T47D (cell line): Measurements from ENCODE around the gene CCDC3.
A peak's percentile ranks its signal among the peaks of the same experiment; 100 is the strongest.
"Not testable (repeated sequence)": the region's sequence is repeated elsewhere in the genome, so short reads cannot be mapped to it uniquely, and the experiment has no call there.

Experiments
- DNase-seq, 2 experiments: peaks; one replicate each; pipeline versions ENCODE4 v3.0.0 to v3.0.0-alpha.2; 2011 to 2012; ENCODE audit warnings: low read depth in 1 of 2, low spot score in 1 of 2
- JUND ChIP-seq: IDR thresholded peaks from 2 replicates; pipeline ENCODE4 v1.6.1; 2012; ENCODE audit warnings: low read depth
- in situ Hi-C: cut with HindIII; loops from 2 replicates; pipeline ENCODE4 v1.10.0; 2016; ENCODE audit warnings: low sequenced_read_pairs, low pct_unique_long_range_greater_than_20kb

The CCDC3 gene

GRCh38 chr10:13001041-13001886 is at the start of gene CCDC3:
TSS of gene CCDC3 (minus strand) at chr10:13001713. CDS start at chr10:13001570, 143 bp downstream.
- in situ Hi-C loops, result no loop called here
- no peak for DNase-seq
- no peak for TF ChIP-seq JUND

- DNase-seq, result no peak
- no peak for TF ChIP-seq JUND
- in situ Hi-C loops, result no loop called here
Measured at GRCh38 chr10:13051126-13051694, 49.7 kb upstream of the CCDC3 start.

GRCh38 chr10:13049774-13050420 is 48.4 kb upstream of the CCDC3 start:
- DNase-seq, result no peak
- no peak for TF ChIP-seq JUND
- in situ Hi-C loops, result no loop called here

- no peak for TF ChIP-seq JUND
- no peak for DNase-seq
- in situ Hi-C loops, result no loop called here
Measured at GRCh38 chr10:13048762-13049161, 47.2 kb upstream of the CCDC3 start.

- TF ChIP-seq JUND, result no peak
- in situ Hi-C loops, result no loop called here
- no peak for DNase-seq
Measured at GRCh38 chr10:13047529-13048206, 46.2 kb upstream of the CCDC3 start.

GRCh38 chr10:13046851-13047528 is 45.5 kb upstream of the CCDC3 start:
- no peak for DNase-seq
- in situ Hi-C loops, result no loop called here

GRCh38 chr10:13043520-13043919 is 42.0 kb upstream of the CCDC3 start:
- no peak for DNase-seq
- TF ChIP-seq JUND, result no peak
- in situ Hi-C loops, result no loop called here

More at GRCh38 chr10:13046851-13047528, 45.5 kb upstream of the CCDC3 start:
- no peak for TF ChIP-seq JUND

GRCh38 chr10:13039761-13040160 is 38.2 kb upstream of the CCDC3 start:
- TF ChIP-seq JUND, result no peak
- in situ Hi-C loops, result no loop called here
- DNase-seq, result no peak

GRCh38 chr10:13038391-13038790 is 36.9 kb upstream of the CCDC3 start:
- TF ChIP-seq JUND, result no peak
- in situ Hi-C loops, result no loop called here
- peak in 1 of 2 experiments; percentile 17 for DNase-seq

GRCh38 chr10:13037832-13038231 is 36.3 kb upstream of the CCDC3 start:
- no peak for DNase-seq
- in situ Hi-C loops, result no loop called here
- no peak for TF ChIP-seq JUND

- no peak for DNase-seq
- in situ Hi-C loops, result no loop called here
- no peak for TF ChIP-seq JUND
Measured at GRCh38 chr10:13036841-13037240, 35.3 kb upstream of the CCDC3 start.

- in situ Hi-C loops, DNase-seq: not testable (repeated sequence)
Measured at GRCh38 chr10:13035731-13036130, 34.2 kb upstream of the CCDC3 start.
